ENCODE results near the gene CTAGE4.
"Not testable (repeated sequence)": the region's sequence is repeated elsewhere in the genome, so short reads cannot be mapped to it uniquely, and the experiment has no call there.

CTAGE4 gene

DNA sequence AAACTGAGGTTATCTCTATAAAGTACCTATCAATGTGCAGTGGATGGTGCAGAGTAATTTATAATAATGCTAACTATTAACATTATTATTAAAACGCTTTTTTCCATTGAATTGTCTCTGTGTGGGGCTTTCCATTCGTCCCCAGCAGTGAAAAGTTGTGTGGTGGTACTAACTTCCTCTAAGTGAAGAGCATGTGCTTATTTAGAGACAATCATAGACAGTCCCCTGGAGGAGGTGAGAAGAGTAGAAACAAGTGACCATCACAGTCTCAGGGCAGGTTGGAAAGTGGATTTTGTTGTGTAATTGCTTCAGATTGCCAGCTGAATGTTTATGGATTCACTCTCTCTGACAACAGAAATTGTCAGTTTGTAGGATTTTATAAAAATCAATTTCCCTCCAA, 47.8 kb downstream of the CTAGE4 start:
- H2BK5ac ChIP-seq (ENCODE audit: low read depth, low read length, poor library complexity, severe bottlenecking); H3K9ac ChIP-seq (ENCODE audit: low read length); H2BK12ac ChIP-seq (ENCODE audit: low read length in 2 of 2); H3K23ac ChIP-seq (ENCODE audit: low read length in 2 of 2); H3K18ac ChIP-seq (ENCODE audit: low read depth in 1 of 2, low read length in 2 of 2); DNase-seq; H3K79me1 ChIP-seq (replicated peaks; ENCODE audit: low read length, poor library complexity, severe bottlenecking); H3K4me2 ChIP-seq (ENCODE audit: low read length, poor library complexity, severe bottlenecking); H2AFZ ChIP-seq (ENCODE audit: low read depth, low read length); H3K27ac ChIP-seq (ENCODE audit: low read length, poor library complexity, severe bottlenecking); H3K4me3 ChIP-seq (ENCODE audit: insufficient read depth in 1 of 2, low read depth in 1 of 2, low read length in 2 of 2); H3K36me3 ChIP-seq (ENCODE audit: control insufficient read depth in 1 of 2, insufficient read depth in 2 of 2, low read depth in 1 of 2, low read length in 2 of 2); H2BK120ac ChIP-seq (ENCODE audit: low read depth, low read length); H3K9me3 ChIP-seq (ENCODE audit: control insufficient read depth, low read length); H4K8ac ChIP-seq (ENCODE audit: low read length); H4K91ac ChIP-seq (ENCODE audit: low read length); H3K4ac ChIP-seq (ENCODE audit: low read depth in 1 of 2, low read length in 2 of 2); H3K4me1 ChIP-seq (ENCODE audit: control insufficient read depth, insufficient read depth, low read depth, low read length); H3K14ac ChIP-seq (ENCODE audit: low read length in 2 of 2); H3K27me3 ChIP-seq (ENCODE audit: control insufficient read depth in 1 of 2, insufficient read depth in 1 of 2, low read length in 2 of 2); H2BK15ac ChIP-seq (ENCODE audit: low read depth, poor library complexity, severe bottlenecking); H2AK5ac ChIP-seq (ENCODE audit: low read length, severe bottlenecking): not testable (repeated sequence)
- no CpG with 5 or more reads among the region's 2 CpGs for WGBS

DNA sequence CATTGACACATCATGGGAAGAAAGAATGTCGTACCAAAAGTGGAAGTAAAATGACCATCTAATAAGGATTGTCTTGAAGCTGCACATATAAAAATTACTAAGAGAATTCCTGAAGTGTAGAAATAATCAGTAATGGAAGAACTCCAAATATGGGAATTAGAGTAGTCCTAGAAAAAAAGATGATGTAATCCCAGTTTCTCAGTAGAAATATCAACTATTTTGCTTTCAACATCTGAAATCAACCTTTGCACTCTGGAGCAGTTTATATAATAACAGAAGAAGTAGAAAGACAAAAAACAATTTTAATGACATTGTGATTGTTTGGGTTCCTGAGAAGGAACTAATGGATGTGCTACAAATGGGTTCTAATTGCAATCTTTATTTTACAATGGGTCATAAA, 49.8 kb downstream of the CTAGE4 start:
- WGBS, result no CpG with 5 or more reads among the region's 1 CpG
- H3K9me3 ChIP-seq (ENCODE audit: control insufficient read depth, low read length); H2BK120ac ChIP-seq (ENCODE audit: low read depth, low read length): not testable (repeated sequence)

More for the DNA sequence above, 49.8 kb downstream of the CTAGE4 start:
- not testable (repeated sequence) for H2AK5ac ChIP-seq (ENCODE audit: low read length, severe bottlenecking); H2BK12ac ChIP-seq (ENCODE audit: low read length in 2 of 2); H2BK15ac ChIP-seq (ENCODE audit: low read depth, poor library complexity, severe bottlenecking); H2BK5ac ChIP-seq (ENCODE audit: low read depth, low read length, poor library complexity, severe bottlenecking); H3K36me3 ChIP-seq (ENCODE audit: control insufficient read depth in 1 of 2, insufficient read depth in 2 of 2, low read depth in 1 of 2, low read length in 2 of 2); DNase-seq; H3K14ac ChIP-seq (ENCODE audit: low read length in 2 of 2); H3K4ac ChIP-seq (ENCODE audit: low read depth in 1 of 2, low read length in 2 of 2); H3K79me1 ChIP-seq (replicated peaks; ENCODE audit: low read length, poor library complexity, severe bottlenecking); H3K4me3 ChIP-seq (ENCODE audit: insufficient read depth in 1 of 2, low read depth in 1 of 2, low read length in 2 of 2); H3K23ac ChIP-seq (ENCODE audit: low read length in 2 of 2); H4K91ac ChIP-seq (ENCODE audit: low read length); H3K4me1 ChIP-seq (ENCODE audit: control insufficient read depth, insufficient read depth, low read depth, low read length); H3K18ac ChIP-seq (ENCODE audit: low read depth in 1 of 2, low read length in 2 of 2); H2AFZ ChIP-seq (ENCODE audit: low read depth, low read length); H4K8ac ChIP-seq (ENCODE audit: low read length); H3K27ac ChIP-seq (ENCODE audit: low read length, poor library complexity, severe bottlenecking); H3K27me3 ChIP-seq (ENCODE audit: control insufficient read depth in 1 of 2, insufficient read depth in 1 of 2, low read length in 2 of 2); H3K4me2 ChIP-seq (ENCODE audit: low read length, poor library complexity, severe bottlenecking); H3K9ac ChIP-seq (ENCODE audit: low read length)
